HK-2 (cell line): ENCODE data around the gene TNS1.
"Not testable (repeated sequence)": the region's sequence is repeated elsewhere in the genome, so short reads cannot be mapped to it uniquely, and the experiment has no call there.

Experiments used
- DNase-seq: peaks from one replicate; pipeline ENCODE4 v3.0.0-alpha.2; 2018; ENCODE audit not compliant: unreplicated experiment

Gene TNS1

DNA sequence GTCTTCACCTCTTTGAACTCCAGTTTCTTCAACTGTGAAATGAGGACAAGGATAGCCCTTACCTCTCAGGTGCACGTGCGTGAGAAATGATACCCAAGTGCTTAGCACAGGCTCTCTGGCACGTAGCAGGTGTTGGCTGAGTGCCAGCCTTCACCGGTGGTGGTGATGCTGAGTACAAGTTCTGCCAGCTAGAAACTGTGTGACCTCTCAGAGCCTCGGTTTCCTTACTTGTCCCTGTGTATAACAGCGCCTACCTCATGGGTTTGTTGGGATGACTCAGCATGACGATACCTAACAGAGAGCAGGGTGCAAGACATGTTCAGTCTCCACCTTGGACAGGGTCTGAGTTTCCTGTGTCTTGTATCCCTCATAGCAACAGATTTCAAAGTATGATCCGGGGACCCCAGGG, 205.1 kb downstream of the TNS1 start:
- no peak for DNase-seq

- no peak for DNase-seq
These were observed 205.6 kb downstream of the TNS1 start for GRCh38 chr2:217797165-217797564.

- no peak for DNase-seq
These were observed 206.9 kb downstream of the TNS1 start for GRCh38 chr2:217795706-217796465.

DNA sequence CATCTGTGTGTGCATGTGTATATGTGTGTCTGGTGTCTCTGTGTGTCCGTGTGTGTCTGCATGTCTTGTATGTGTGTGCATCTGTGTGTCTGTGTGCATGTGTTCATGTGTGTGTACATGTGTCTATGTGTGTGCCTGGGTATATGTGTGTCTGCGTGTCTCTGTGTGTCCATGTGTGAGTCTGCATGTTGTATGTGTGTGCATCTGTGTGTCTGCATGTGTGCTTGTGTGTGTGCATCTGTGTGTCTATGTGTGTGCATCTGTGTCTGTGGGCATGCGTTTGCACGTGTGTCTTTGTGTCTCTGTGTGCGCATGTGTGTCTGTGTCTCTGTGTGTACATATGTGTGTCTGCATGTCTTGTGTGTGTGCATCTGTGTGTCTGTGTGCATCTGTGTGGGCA, 207.7 kb downstream of the TNS1 start:
- no peak for DNase-seq

- no peak for DNase-seq
These were observed 208.4 kb downstream of the TNS1 start for GRCh38 chr2:217794133-217794986.

DNA sequence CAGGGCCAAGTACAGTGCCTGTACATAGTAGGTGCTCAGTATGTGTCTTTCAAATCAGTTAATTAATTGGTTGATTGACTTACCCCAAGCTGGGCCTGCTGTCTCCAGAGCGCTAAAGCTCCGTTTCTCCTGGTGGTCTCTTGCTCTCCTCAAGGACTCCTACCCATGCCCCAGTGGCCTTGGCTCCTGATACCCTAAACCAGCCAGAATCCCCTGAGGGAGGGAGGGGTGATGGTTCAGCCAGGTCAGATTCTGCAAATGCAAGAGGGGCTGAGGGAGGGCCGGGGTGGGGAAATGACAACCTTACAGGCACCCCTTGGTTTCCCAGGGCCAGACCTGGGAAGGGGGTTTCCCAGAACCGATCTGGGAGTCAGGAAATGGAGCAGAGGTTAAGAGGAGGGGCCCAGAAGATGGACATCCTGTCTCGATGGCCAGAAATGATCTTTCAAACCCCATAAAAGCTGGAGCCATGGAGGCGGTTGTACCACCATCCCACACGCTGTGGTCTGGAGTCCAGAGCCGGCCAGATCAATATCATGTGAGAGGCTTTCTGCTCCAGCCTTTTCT, 209.1 kb downstream of the TNS1 start:
- DNase-seq, result no peak

GRCh38 chr2:217792626-217793527, 209.9 kb downstream of the TNS1 start:
- no peak for DNase-seq

DNA sequence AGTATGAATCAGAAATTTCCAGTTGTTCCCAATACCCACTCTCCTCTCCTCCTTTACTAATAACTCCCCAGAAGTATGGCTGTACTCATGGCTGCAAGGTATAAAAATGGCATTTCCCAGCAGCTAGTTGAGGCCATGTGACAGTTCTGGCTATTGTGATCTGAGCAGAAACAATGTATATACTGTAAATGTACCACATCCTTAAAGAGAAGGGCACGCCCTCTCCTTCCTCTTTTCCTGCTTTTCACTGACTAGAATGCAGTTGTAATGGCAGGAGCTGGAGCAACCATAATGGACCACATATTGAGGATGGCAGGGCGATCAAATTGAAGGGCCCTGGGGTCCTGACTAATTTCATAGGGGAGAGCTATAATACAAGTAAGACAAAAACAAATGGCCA, 211.2 kb downstream of the TNS1 start:
- no peak for DNase-seq

GRCh38 chr2:217790681-217791392, 212.0 kb downstream of the TNS1 start:
- no peak for DNase-seq

GRCh38 chr2:217790195-217790594, 212.6 kb downstream of the TNS1 start:
- DNase-seq, result no peak

DNA sequence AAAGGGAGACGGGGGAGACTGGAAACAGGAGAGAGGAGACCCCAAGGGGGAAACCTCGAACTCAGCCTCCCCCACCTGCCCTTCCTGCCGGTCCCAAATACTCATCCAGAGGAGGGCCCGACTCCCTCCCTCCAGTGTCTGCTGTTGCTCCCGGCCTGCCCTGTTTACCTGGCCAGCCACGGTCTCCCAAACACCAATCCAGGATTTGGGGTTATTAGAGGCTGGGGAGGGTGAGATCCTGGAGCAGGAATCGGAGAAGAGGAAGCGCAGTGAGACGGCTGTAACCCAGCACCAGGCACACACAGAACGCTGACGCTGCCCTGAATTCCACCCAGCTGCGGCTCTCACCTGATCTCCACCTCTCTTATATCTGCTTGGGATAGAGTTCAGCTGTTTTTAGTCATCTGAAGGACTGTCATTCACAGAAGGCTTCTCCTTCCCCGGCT, 213.0 kb downstream of the TNS1 start:
- no peak for DNase-seq

- peak; percentile 84 for DNase-seq
These were observed 213.6 kb downstream of the TNS1 start for GRCh38 chr2:217789003-217789735.

- DNase-seq, result no peak
These were observed 214.2 kb downstream of the TNS1 start for GRCh38 chr2:217788669-217789002.

DNA sequence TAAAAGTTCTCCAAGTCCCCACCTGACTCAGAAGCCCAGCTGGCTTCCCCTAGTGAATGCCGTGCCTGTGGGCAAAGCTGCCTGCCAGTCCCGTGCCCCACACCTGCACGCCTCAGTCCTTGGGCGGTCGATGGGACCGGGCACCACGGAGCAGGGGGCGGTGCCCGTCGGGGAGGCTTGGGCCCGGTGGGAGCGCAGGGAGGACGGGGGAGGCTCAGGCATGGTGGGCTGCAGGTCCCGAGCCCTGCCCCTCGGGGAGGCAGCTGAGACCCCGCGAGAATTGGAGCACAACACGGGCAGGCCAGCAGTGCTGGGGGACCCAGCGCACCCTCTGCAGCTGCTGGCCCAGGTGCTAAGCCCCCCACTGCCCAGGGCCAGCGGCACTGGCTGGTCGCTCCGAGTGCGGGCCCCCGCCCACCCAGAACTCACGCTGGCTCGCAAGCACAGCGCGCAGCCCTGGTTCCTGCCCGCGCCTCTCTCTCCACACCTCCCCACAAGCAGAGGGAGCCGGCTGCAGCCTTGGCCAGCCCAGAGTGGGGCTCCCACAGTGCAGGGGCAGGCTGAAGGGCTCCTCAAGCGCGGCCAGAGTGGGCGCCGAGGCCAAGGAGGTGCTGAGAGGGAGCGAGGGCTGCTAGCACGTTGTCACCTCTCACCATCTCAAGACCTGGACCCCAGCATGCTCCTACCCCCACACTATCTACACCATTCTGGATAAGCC, 215.5 kb downstream of the TNS1 start:
- DNase-seq, result no peak

- not testable (repeated sequence) for DNase-seq
These were observed 216.2 kb downstream of the TNS1 start for GRCh38 chr2:217786560-217786959.

DNA sequence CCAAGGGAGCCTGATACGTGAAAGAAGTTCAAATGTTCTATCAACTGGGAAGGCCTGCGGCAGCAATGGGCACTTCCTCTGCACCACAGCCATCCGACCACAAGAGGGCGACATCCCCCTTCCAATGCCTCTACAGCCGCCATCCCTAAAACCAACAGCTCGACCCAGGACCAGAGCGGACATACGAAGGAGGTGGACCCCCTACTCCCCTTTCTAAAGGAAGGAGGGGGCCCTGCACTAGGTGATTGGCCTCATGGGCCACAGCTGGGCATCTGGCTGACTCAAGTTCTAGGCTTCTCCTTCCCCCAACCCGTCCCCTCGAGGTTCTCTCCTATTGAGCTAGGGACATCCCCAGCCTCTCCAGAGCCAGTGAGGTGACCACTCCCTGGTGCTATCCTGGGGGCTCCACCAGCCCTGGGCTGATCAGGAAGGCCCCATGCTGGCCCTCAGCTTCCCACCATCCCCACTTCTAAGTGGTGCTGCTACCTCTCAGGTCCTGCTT, 217.2 kb downstream of the TNS1 start:
- DNase-seq, result peak; percentile 80

GRCh38 chr2:217784996-217785543, 217.7 kb downstream of the TNS1 start:
- DNase-seq, result no peak

GRCh38 chr2:217783243-217783642, 219.6 kb downstream of the TNS1 start:
- DNase-seq, result no peak

GRCh38 chr2:217777906-217778305, 224.9 kb downstream of the TNS1 start:
- DNase-seq, result no peak
